HG02759 (cell line): ENCODE measurements around the gene ARHGEF7.

Experiments
- ATAC-seq: cut with Tn5 transposase; IDR thresholded peaks from one replicate; pipeline ENCODE4 v1.9.1; 2021; ENCODE audit warnings: mild to moderate bottlenecking, moderate library complexity; ENCODE audit not compliant: unreplicated experiment

The ARHGEF7 gene

GRCh38 chr13:111335298-111335697 is 220.2 kb downstream of the ARHGEF7 start:
- no peak for ATAC-seq

- no peak for ATAC-seq
Measured at GRCh38 chr13:111336666-111337065, 221.6 kb downstream of the ARHGEF7 start.

GRCh38 chr13:111337206-111337605 is 222.1 kb downstream of the ARHGEF7 start:
- no peak for ATAC-seq

GRCh38 chr13:111337741-111338140 is 222.6 kb downstream of the ARHGEF7 start:
- ATAC-seq = no peak

GRCh38 chr13:111338841-111339240 is 223.7 kb downstream of the ARHGEF7 start:
- ATAC-seq = no peak

- ATAC-seq = no peak
Measured at GRCh38 chr13:111339366-111340143, 224.4 kb downstream of the ARHGEF7 start.

- ATAC-seq = no peak
Measured at GRCh38 chr13:111341886-111342285, 226.8 kb downstream of the ARHGEF7 start.

GRCh38 chr13:111342721-111343120 is 227.6 kb downstream of the ARHGEF7 start:
- no peak for ATAC-seq

GRCh38 chr13:111343186-111343805 is 228.2 kb downstream of the ARHGEF7 start:
- no peak for ATAC-seq

- ATAC-seq = no peak
Measured at GRCh38 chr13:111344471-111345191, 229.5 kb downstream of the ARHGEF7 start.

- no peak for ATAC-seq
Measured at GRCh38 chr13:111345682-111346081, 230.6 kb downstream of the ARHGEF7 start.

GRCh38 chr13:111346101-111346680 is 231.1 kb downstream of the ARHGEF7 start:
- ATAC-seq = no peak

- no peak for ATAC-seq
Measured at GRCh38 chr13:111347438-111347837, 232.3 kb downstream of the ARHGEF7 start.

- ATAC-seq = no peak
Measured at GRCh38 chr13:111353508-111353907, 238.4 kb downstream of the ARHGEF7 start.

GRCh38 chr13:111354789-111355188 is 239.7 kb downstream of the ARHGEF7 start:
- no peak for ATAC-seq
